Aorta (tissue), 5 donors: ENCODE data around the gene LPXN. TPM values are rescaled to one million over a fixed set of nuclear protein-coding genes. Genes with fewer than 3 reads are reported as not detected.

Experiments
- ATAC-seq: fragments of 200-7000 bp; cut with Tn5 transposase; one replicate; pipeline ENCODE4 v1.9.1; 2022; ENCODE audit warnings: moderate library complexity; ENCODE audit not compliant: low FRiP score
- DNase-seq, 2 donors: peaks; one replicate each; pipeline ENCODE4 v3.0.0-alpha.2; 2020
- H3K27ac ChIP-seq, 2 donors: one replicate each; pipeline ENCODE4 v1.5.1; 2013; ENCODE audit warnings: low read length in 2 of 2, mild to moderate bottlenecking in 2 of 2, moderate library complexity in 2 of 2, control low read depth in 1 of 2, inconsistent platforms in 1 of 2, low read depth in 1 of 2
- H3K27me3 ChIP-seq, 2 donors: one replicate each; pipeline ENCODE4 v1.6.1; 2013; ENCODE audit warnings: control low read depth in 1 of 2, low read length in 1 of 2, mild to moderate bottlenecking in 1 of 2, moderate library complexity in 1 of 2; ENCODE audit not compliant: insufficient read depth in 2 of 2, control insufficient read depth in 1 of 2
- H3K36me3 ChIP-seq, 2 donors: one replicate each; pipeline ENCODE4 v1.6.1; 2013; ENCODE audit warnings: control low read depth in 1 of 2, low read length in 1 of 2, mild to moderate bottlenecking in 1 of 2; ENCODE audit not compliant: insufficient read depth in 2 of 2, control insufficient read depth in 1 of 2
- H3K4me1 ChIP-seq, 2 donors: one replicate each; pipeline ENCODE4 v1.6.1; 2013; ENCODE audit warnings: low read length in 2 of 2, control low read depth in 1 of 2, mild to moderate bottlenecking in 1 of 2, moderate library complexity in 1 of 2; ENCODE audit not compliant: insufficient read depth in 2 of 2, control insufficient read depth in 1 of 2
- H3K4me3 ChIP-seq, 2 donors: one replicate each; pipeline ENCODE4 v1.5.1; 2013; ENCODE audit warnings: low read length in 2 of 2, control low read depth in 1 of 2, mild to moderate bottlenecking in 1 of 2
- H3K9me3 ChIP-seq: one replicate; pipeline ENCODE4 v1.6.1; 2013; ENCODE audit warnings: mild to moderate bottlenecking, low read length; ENCODE audit not compliant: control insufficient read depth
- WGBS, 2 donors: extraction: QIAGEN DNeasy Blood & Tissue Kit; methylation state at CpG; one replicate each; pipeline ENCODE4 v1.1.7; 2013; 5-methylcytosine and 5-hydroxymethylcytosine counted together
- intact Hi-C, 2 donors: fragments of 100-400 bp; cut with DNase I; formaldehyde crosslinking; loops; one replicate each; pipeline versions ENCODE4 v1.14.2 to v1.15.0; 2022
- polyA plus RNA-seq, 2 donors: library from polyadenylated mRNA; stranded (reverse); fragments of 200-250 nt; gene quantifications; one replicate each; pipeline ENCODE4 v1.2.3, GENCODE V29; 2013
- total RNA-seq, 2 donors: library from RNA; stranded (reverse); fragmentation: NEBNext Ultra II Directional; extraction: Animal tissue kit (Norgen Biotek cat#: 25700); gene quantifications; one replicate each; pipeline ENCODE4 v1.2.1, GENCODE V29; 2021
- donor health status: healthy with polysubstance abuse.
- donor health status: Bipolar disorder and iron deficiency.
- donor health status: DM: no; HTN: no; CAD: no.
- donor health status: DM: no; HTN: no; CAD: no.
- donor health status: DM: yes; HTN: yes; CAD: no.

LPXN gene
- total and polyA plus RNA-seq, 4 donors = 7.0 to 20.4 (median 11.6) TPM

DNA sequence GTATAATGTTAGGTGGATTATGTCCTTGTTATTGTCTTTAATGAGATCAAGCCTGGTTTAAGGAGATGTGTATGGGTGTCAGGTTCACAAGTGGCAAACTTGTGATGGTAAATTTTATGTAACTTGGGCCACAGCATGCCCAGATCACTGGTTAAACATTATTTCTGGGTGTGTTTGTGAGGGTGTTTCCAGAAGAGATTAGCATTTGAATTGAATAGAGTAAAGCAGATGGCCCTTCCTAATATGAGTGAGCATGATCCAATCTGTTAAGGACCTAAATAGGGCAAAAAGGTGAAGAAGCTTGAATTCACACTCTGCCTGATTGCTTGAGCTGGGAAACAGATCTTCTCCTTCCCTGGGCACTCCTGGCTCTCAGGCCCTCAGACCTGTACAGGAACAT, 88.5 kb downstream of the LPXN start:
- Histone ChIP-seq H3K4me1 (no peaks in the 10 kb centered on the region), H3K27me3 (peaks cover 0 to 1% of the 10 kb centered on the region in 2 donors), H3K9me3 (no peaks in the 10 kb centered on the region), H3K27ac (no peak overlapping the region), H3K4me3 (no peak overlapping the region), H3K36me3 (no peaks in the 10 kb centered on the region)
- ATAC-seq (no peak), DNase-seq (no peak)
- intact Hi-C loops = no loop called here

DNA sequence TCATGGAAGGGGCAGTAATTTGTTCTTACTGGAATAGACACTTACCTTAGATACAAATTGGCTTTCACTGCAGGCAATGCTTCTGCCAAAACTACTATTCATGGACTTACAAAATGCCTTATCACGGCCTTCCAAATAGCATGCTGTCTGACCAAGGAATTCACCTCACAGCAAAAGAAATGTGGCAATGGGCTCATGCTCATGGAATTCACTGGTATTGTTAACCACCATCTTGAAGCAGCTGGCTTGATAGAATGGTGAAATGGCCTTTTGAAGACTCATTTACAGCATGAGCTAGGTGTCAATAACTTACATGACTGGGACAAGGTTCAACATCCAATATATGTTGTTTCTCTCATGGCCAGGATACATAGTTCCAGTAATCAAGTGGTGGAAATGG, 89.7 kb downstream of the LPXN start:
- ATAC-seq (no peak), DNase-seq (no peak)
- Histone ChIP-seq H3K4me3 (no peak overlapping the region), H3K36me3 (no peaks in the 10 kb centered on the region), H3K27ac (no peak overlapping the region), H3K4me1 (no peaks in the 10 kb centered on the region), H3K27me3 (peaks cover 0 to 1% of the 10 kb centered on the region in 2 donors), H3K9me3 (no peaks in the 10 kb centered on the region)
- intact Hi-C loops = no loop called here
- WGBS, 2 donors = 85 to 86% methylated on average over 1 of the region's 1 CpG

Other genes starting within 250 kb of the LPXN start
- gene OR5B17, start 216.8 kb downstream of the LPXN start, total RNA-seq = not detected
- gene OR5B17, start 216.8 kb downstream of the LPXN start, polyA plus RNA-seq = not detected
- gene OR5B3, start 169.0 kb downstream of the LPXN start, total RNA-seq = not detected
- gene OR5B3, start 169.0 kb downstream of the LPXN start, polyA plus RNA-seq = not detected
- gene OR5B2, start 147.7 kb downstream of the LPXN start, total RNA-seq = not detected
- gene OR5B2, start 147.7 kb downstream of the LPXN start, polyA plus RNA-seq = not detected
- not detected for gene OR5B12, start 133.6 kb downstream of the LPXN start, total RNA-seq
- not detected for gene OR5B12, start 133.6 kb downstream of the LPXN start, polyA plus RNA-seq
- not detected for gene OR5B21, start 67.8 kb downstream of the LPXN start, total RNA-seq
- gene OR5B21, start 67.8 kb downstream of the LPXN start, polyA plus RNA-seq = not detected
- 10 to 100 TPM; 51.1 to 57.1 TPM for gene ZFP91, start 3.2 kb upstream of the LPXN start, total RNA-seq
- 10 to 100 TPM; 20.3 to 38.2 TPM for gene ZFP91, start 3.2 kb upstream of the LPXN start, polyA plus RNA-seq
- gene CNTF, start 46.8 kb upstream of the LPXN start, total RNA-seq = 1 to 10 TPM; 1.9 to 3.1 TPM
- gene CNTF, start 46.8 kb upstream of the LPXN start, polyA plus RNA-seq = 1 to 10 TPM in 1 of 2 donors, under 1 TPM in 1; 0.26 to 1.3 TPM
- not detected for gene GLYAT, start 156.1 kb upstream of the LPXN start, total RNA-seq
- not detected for gene GLYAT, start 156.1 kb upstream of the LPXN start, polyA plus RNA-seq